GM12892 (cell line): ENCODE results near the gene IP6K1.

Source experiments
- POLR2A ChIP-seq: IDR thresholded peaks from 2 replicates; pipeline ENCODE4 v1.6.1; 2011; ENCODE audit warnings: low read depth, low read length, control low read depth
- POLR2AphosphoS5 ChIP-seq: IDR thresholded peaks from 2 replicates; pipeline ENCODE4 v1.6.1; 2011; ENCODE audit warnings: low read depth, low read length, control low read depth
- TAF1 ChIP-seq: IDR thresholded peaks from 2 replicates; pipeline ENCODE4 v1.6.1; 2011; ENCODE audit warnings: low read depth, mild to moderate bottlenecking, control low read depth, low read length, borderline replicate concordance

- TF ChIP-seq POLR2A (no peak), POLR2AphosphoS5 (no peak), TAF1 (no peak)
These were observed 29.1 kb downstream of the IP6K1 start for GRCh38 chr3:49757197-49757596.
